Natural killer cell treated with Interleukin-12 subunit alpha and Interleukin-12 subunit beta and Interleukin-15 and Interleukin-18, amount 100 ng/mL, for 72 hours (primary cell): ENCODE results near the gene FAF1. TPM values are rescaled to one million over a fixed set of nuclear protein-coding genes. Genes with fewer than 3 reads are reported as not detected.

Experiments used
- ATAC-seq, 2 donors: fragments of 150-1000 bp; cut with Tn5 transposase in 1 of 2; sonication (Bioruptor Pico), chemical (Tn5 transposase) in 1 of 2; 2 replicates each; pipeline ENCODE4 v1.10.0; 2021
- DNase-seq: peaks from one replicate; pipeline ENCODE4 v3.0.0; 2022; ENCODE audit warnings: low spot score
- H3K27ac Mint-ChIP-seq, 2 donors: 1 replicate in 1 of 2; 2 replicates in 1 of 2; pipeline ENCODE4 v1.8.0; 2022; ENCODE audit warnings: mixed read lengths in 2 of 2, mild to moderate bottlenecking in 1 of 2, moderate library complexity in 1 of 2
- H3K27me3 Mint-ChIP-seq, 2 donors: 1 replicate in 1 of 2; 2 replicates in 1 of 2; pipeline ENCODE4 v1.8.0; 2022; ENCODE audit warnings: mixed read lengths in 2 of 2
- H3K36me3 Mint-ChIP-seq: one replicate; pipeline ENCODE4 v1.8.0; 2022; ENCODE audit warnings: mixed read lengths
- H3K4me1 Mint-ChIP-seq, 2 donors: 1 replicate in 1 of 2; 2 replicates in 1 of 2; pipeline ENCODE4 v1.8.0; 2022; ENCODE audit warnings: low read depth in 2 of 2, mixed read lengths in 2 of 2, mild to moderate bottlenecking in 1 of 2
- H3K4me3 Mint-ChIP-seq: one replicate; pipeline ENCODE4 v1.8.0; 2022; ENCODE audit warnings: mixed read lengths
- H3K9me3 Mint-ChIP-seq: 2 replicates; pipeline ENCODE4 v1.8.0; 2022; ENCODE audit warnings: mixed read lengths
- total RNA-seq, 2 donors: library from RNA; stranded (reverse); gene quantifications; one replicate each; pipeline ENCODE4 v1.2.3, GENCODE V29; 2022

FAF1 gene
- total RNA-seq, 2 donors from 2014 or later = 77.9 to 84.9 TPM

DNA sequence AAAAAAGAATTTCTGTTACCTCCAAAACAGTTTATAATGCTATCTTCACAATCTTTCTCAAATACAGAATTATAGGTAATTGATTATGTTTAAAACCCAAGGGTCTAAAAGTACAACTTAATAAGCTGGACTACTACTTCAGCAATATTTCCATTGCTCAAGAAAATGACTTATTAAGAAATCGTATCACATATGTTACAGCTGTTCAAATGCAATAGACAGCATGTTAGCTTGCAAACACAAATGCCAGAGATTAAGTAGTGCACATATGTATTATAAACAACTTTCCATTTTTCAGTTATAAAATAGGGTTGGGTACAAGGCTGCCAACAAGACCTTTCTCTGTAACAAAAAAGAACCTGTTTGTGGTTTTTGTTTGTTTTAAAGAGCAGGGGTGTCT lies 325.8 kb downstream of the FAF1 start:
- Mint-ChIP-seq H3K36me3 (no peaks in the 10 kb centered on the region), H3K4me3 (no peak overlapping the region), H3K27ac (no peak overlapping the region), H3K9me3 (no peaks in the 10 kb centered on the region), H3K27me3 (no peaks in the 10 kb centered on the region), H3K4me1 (peaks cover 13% of the 10 kb centered on the region in 2 donors)
- no peak for DNase-seq
- ATAC-seq = no peak

DNA sequence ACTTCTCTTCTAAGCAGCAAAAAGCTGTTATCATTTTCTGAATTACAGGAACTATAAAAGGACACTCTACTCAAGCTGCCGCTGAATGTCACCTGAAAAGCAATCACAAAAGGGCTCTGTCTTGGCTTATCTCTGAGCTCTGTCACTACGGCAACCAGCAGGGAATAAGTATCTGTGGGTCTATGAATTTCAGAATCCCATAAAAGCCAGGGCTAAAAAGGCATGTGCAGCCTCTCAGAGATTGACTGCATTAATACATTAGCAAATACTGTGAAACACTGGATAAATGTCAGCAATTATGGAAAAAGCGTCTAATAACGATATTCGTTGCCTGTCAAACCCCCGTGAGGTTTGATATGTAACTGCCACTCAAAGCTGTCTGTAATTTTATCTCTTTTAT lies 326.6 kb downstream of the FAF1 start:
- Mint-ChIP-seq H3K27ac (no peak overlapping the region), H3K4me1 (peaks cover 13% of the 10 kb centered on the region in 2 donors), H3K9me3 (no peaks in the 10 kb centered on the region), H3K36me3 (no peaks in the 10 kb centered on the region), H3K4me3 (no peak overlapping the region), H3K27me3 (no peaks in the 10 kb centered on the region)
- no peak for ATAC-seq
- no peak for DNase-seq

DNA sequence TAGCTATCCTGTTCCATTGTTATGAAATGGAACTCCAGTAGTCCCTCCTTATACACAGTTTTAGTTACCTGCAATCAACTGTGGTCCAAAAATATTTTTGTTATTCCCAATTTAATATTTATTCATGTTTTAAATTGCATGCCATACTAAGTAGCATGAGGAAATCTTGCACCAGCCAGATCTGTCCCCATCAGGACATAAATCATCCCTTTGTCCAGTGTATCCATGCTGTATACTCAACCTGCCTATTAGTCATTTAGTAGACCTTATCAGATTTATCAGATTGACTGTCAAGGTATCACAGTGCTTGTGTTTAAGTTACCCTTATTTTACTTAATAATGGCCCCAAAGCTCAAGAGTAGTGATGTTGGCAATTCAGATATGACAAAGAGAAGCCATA lies 328.9 kb downstream of the FAF1 start:
- no peak for ATAC-seq
- Mint-ChIP-seq H3K4me1 (peaks cover 13% of the 10 kb centered on the region in 2 donors), H3K27me3 (no peaks in the 10 kb centered on the region), H3K9me3 (no peaks in the 10 kb centered on the region), H3K36me3 (no peaks in the 10 kb centered on the region), H3K27ac (no peak overlapping the region), H3K4me3 (no peak overlapping the region)
- no peak for DNase-seq

DNA sequence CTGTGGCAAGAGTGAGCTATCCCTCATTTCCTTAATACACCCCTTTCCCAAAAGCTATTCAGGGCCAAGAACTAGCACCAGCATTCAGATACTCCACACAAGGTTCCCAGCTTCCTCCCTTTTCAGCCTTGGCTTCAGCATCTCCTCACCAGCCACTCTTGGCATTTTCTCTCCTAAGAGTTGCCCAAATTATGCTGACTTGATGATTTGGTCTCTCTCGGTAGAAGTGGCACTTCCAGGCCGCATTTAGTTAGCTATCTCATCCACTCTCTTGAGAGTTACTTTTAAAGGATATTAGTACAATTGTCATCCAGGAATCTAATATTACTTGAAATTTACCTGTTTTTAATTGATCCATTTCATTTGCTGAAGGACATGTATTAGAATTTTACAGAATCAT lies 337.8 kb downstream of the FAF1 start:
- no peaks in the 10 kb centered on the region for H3K4me1 Mint-ChIP-seq
- H3K27ac Mint-ChIP-seq = no peak overlapping the region
- H3K9me3 Mint-ChIP-seq = no peaks in the 10 kb centered on the region
- no peaks in the 10 kb centered on the region for H3K27me3 Mint-ChIP-seq
- DNase-seq (no peak), ATAC-seq (no peak)
- no peak overlapping the region for H3K4me3 Mint-ChIP-seq
- peaks cover 5% of the 10 kb centered on the region for H3K36me3 Mint-ChIP-seq

DNA sequence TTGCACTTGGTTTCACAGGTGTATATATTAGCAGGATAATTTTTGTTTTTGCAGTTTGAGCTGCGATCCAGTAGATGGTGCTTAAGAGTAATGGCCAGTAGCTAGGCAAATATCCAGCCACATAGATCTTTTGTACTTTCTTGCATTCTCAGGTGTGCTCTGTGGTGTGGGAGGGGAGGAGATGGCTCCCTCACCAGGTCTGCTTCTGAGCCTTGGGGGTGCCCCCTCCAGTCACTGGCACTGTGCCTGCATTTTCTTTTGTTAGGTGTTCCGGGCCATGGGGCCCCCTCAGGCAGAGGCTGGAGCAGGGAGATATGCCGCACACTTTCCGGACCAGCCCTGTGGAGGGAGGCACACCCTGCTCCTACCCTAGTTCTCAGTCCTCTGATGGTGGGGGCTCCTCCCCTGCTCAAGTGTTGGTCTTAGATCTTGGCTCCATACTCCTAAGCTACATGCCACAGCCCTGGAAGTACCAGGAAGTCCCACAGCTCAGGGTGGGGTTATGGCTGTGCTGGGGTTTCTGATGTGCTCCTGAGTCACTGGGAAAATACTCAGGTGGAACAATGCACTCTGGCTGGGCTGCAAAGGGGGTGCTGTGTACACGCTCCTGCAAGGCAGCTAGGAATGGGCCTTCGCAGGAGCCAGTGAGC lies 339.3 kb downstream of the FAF1 start:
- Mint-ChIP-seq H3K27me3 (no peaks in the 10 kb centered on the region), H3K4me3 (no peak overlapping the region), H3K36me3 (peaks cover 5% of the 10 kb centered on the region), H3K9me3 (no peaks in the 10 kb centered on the region), H3K27ac (no peak overlapping the region), H3K4me1 (no peaks in the 10 kb centered on the region)
- no peak for DNase-seq
- peak in 1 of 2 donors; percentile 27 for ATAC-seq

DNA sequence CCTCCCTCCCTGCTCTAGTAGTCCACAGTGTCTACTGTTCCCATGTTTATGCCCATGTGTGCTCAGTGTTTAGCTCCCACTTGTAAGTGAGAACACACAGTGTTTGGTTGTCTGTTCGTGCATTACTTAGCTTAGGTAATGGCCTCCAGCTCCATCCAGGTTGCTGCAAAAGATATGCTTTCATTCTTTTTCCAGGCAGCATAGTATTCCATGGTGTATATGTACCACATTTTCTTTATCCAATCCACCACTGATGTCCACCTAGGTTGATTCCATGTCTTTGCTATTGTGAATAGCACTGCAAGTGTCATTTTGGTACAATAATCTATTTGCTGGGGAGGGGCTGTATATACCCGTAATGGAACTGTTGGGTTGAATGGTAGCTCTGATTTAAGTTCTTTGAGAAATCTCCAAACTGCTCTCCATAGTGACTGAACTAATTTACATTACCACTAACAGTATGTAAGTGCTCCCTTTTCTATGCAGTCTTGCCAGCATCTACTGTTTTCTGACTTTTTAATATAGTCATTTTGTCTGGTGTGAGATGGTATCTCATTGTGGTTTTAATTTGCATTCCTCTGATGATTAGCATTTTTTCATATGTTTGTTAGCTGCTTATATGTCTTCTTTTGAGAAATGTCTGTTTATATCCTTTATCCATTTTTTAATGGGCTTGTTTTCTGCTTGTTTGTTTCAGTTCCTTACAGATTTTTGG lies 344.9 kb downstream of the FAF1 start:
- Mint-ChIP-seq H3K27me3 (no peaks in the 10 kb centered on the region), H3K9me3 (no peaks in the 10 kb centered on the region), H3K4me3 (no peak overlapping the region), H3K27ac (no peak overlapping the region), H3K36me3 (peaks cover under 1% of the 10 kb centered on the region), H3K4me1 (peaks cover 6 to 20% of the 10 kb centered on the region in 2 donors)
- ATAC-seq (no peak), DNase-seq (no peak)

DNA sequence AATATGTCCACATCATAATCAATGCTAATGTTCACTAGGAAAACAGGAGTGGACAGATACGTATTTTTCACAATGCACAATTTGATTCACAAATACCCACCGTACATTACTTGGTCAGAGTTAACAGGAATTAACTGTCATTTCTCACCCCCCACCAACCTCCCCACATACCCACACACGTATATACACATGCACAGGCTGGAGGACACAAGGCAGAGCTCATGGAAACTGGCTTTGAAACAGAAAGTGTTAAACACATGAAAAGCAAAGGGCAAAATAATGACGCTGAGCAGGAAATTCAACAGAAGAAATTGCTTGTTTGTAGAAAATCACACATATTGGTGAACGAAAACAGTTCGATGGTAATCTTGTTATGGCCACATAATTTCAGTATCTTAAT lies 348.4 kb downstream of the FAF1 start:
- H3K9me3 Mint-ChIP-seq = no peaks in the 10 kb centered on the region
- no peaks in the 10 kb centered on the region for H3K27me3 Mint-ChIP-seq
- H3K4me3 Mint-ChIP-seq = peak overlapping the region; percentile 10
- ATAC-seq (peak; percentile 62 to 64), DNase-seq (no peak)
- H3K36me3 Mint-ChIP-seq = no peaks in the 10 kb centered on the region
- H3K4me1 Mint-ChIP-seq = peaks cover 6 to 20% of the 10 kb centered on the region in 2 donors
- no peak overlapping the region for H3K27ac Mint-ChIP-seq

DNA sequence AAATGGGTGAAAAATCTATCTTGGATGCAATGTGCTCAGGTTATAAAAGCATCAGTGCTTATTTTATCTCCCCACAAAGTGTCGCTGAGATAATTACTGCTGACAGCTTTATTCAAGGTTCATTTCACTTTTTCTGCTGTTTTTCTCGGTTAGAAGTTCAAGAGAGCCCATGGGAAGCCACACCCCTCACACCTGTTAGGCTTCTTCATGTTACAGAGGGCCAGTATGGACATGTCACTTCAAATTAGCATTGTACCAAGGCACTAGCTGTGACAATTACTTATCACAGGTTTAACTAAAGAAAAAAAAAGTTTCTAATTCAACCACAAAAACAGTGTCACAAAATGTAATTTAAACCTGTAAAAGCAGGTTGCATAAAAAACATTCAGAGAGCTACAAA lies 349.5 kb downstream of the FAF1 start:
- ATAC-seq = no peak

DNA sequence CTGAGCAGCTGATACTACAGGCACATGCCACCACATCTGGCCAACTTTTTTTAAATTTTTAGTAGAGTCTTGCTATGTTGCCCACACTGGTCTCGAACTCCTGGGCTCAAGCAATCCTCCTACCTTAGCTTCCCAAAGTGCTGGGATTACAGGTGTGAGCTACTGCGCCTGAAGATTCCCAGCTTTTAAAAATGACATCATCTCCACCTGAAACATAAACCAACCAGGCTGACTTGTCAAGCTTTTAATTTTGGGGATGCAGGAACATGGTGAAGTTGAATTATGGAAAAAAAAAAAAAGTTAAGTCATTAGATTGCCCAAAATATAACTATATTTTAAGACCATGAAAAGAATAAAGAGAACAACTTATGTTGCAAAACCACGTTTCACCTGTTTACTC lies 350.6 kb downstream of the FAF1 start:
- Mint-ChIP-seq H3K36me3 (no peaks in the 10 kb centered on the region), H3K9me3 (no peaks in the 10 kb centered on the region), H3K27ac (no peak overlapping the region), H3K4me1 (peaks cover 6 to 20% of the 10 kb centered on the region in 2 donors), H3K4me3 (no peak overlapping the region), H3K27me3 (no peaks in the 10 kb centered on the region)
- DNase-seq = no peak
- ATAC-seq = no peak

More for the DNA sequence above, 349.5 kb downstream of the FAF1 start:
- H3K4me3 Mint-ChIP-seq = no peak overlapping the region
- H3K27ac Mint-ChIP-seq = no peak overlapping the region
- DNase-seq = no peak
- no peaks in the 10 kb centered on the region for H3K36me3 Mint-ChIP-seq
- H3K9me3 Mint-ChIP-seq = no peaks in the 10 kb centered on the region
- H3K4me1 Mint-ChIP-seq = peaks cover 6 to 20% of the 10 kb centered on the region in 2 donors
- H3K27me3 Mint-ChIP-seq = no peaks in the 10 kb centered on the region

DNA sequence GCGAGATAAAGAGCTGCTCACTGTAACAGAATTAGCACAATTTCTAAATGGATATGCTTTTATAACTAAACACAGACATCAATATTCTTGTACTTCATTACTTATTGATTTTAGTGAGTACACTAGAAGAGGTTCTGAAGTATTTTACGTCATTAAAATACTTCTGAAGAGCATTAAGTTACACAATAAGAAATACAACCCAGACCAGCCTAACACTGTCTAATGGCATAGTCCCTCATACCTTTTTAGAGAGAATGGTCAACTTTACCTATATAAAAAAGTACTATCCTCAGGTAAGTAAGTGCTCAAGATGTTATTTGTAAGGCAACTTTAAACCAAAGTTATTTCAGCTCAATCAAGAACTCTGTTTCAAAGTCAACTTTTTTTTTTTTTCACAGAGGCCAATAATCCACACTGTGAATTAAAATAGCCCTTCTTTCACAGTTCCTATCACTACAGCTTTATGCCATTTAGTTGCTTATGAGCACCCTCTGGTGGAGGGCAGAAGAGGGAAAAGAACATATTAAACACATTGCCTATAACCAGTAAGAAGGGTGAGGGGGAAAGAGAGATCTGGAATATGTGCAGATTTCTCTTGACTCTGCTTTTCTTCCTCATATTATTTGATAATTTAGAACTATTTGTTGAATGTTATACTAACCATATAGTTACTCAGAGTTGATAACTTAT lies 354.7 kb downstream of the FAF1 start:
- no peak overlapping the region for H3K27ac Mint-ChIP-seq
- H3K4me3 Mint-ChIP-seq = no peak overlapping the region
- H3K27me3 Mint-ChIP-seq = no peaks in the 10 kb centered on the region
- no peak for ATAC-seq
- H3K4me1 Mint-ChIP-seq = peaks cover 5 to 7% of the 10 kb centered on the region in 2 donors
- no peaks in the 10 kb centered on the region for H3K36me3 Mint-ChIP-seq
- H3K9me3 Mint-ChIP-seq = no peaks in the 10 kb centered on the region
- no peak for DNase-seq

DNA sequence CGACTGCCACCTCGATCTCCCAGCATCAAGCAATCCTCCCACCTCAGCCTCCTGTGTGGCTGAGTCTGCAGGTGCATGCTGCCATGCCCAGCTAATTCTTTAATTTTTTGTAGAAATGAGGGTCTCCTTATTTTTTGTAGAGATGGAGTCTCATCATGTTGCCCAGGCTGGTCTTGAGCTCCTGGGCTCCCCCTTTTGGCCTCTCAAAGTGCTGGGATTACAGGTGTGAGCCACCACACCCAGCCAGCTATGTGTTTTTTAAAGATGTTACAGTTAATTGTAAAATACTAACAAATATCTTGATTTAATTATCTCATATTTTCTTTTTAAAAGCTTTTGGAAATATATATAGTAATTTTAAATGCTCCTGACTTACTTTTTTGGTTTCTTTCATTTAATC lies 355.5 kb downstream of the FAF1 start:
- no peaks in the 10 kb centered on the region for H3K9me3 Mint-ChIP-seq
- H3K27ac Mint-ChIP-seq = no peak overlapping the region
- DNase-seq (no peak), ATAC-seq (no peak)
- H3K4me3 Mint-ChIP-seq = no peak overlapping the region
- H3K27me3 Mint-ChIP-seq = no peaks in the 10 kb centered on the region
- H3K36me3 Mint-ChIP-seq = no peaks in the 10 kb centered on the region
- peaks cover 5 to 7% of the 10 kb centered on the region in 2 donors for H3K4me1 Mint-ChIP-seq

DNA sequence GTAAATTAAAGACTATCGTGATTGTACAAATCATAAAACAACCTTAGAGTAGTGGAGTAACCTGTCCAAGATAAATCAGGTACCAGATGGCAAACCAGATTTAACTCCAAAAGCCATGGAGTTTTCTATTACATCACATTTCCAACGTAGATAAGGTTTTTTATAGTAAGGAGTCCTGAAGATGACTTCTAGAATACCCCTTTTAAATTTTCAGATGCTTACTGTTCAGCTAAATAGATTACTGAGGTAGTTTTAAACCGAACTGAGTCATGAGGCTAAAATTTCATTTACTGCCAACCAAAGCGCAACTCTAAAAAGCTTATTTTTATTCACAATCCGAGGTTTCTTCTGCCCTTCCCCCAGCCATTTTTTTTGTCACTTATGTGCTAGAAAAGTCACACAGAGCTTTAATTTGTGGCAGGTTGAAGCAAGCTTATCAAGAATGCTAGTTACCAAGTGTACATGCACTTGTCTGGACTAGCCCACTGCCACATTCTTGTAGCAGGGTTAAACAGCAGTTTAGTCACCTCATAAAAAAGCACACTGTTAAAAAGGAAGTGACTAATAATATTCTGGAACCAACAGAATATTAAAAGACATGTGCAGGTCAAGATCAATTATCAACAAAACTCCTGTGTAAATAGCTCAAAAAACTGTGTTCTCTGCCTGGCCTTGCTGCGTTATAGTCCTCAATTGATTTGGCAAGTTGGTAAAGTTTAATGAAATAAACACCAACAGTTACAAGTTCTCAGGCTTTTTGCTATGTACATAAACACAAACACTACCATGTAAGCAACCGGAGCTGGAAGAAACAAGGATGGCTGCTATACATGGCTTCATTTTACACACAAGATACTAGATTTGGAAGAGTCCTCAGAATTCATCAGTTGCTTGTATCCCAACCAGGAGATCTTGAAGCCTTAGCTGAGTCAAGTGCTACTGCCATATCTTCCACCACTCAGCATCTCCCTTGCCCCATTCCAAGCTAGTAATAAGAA lies 356.5 kb downstream of the FAF1 start:
- Mint-ChIP-seq H3K27ac (no peak overlapping the region), H3K27me3 (no peaks in the 10 kb centered on the region), H3K9me3 (no peaks in the 10 kb centered on the region), H3K36me3 (no peaks in the 10 kb centered on the region), H3K4me1 (peaks cover 5 to 7% of the 10 kb centered on the region in 2 donors), H3K4me3 (no peak overlapping the region)
- DNase-seq (no peak), ATAC-seq (no peak)

DNA sequence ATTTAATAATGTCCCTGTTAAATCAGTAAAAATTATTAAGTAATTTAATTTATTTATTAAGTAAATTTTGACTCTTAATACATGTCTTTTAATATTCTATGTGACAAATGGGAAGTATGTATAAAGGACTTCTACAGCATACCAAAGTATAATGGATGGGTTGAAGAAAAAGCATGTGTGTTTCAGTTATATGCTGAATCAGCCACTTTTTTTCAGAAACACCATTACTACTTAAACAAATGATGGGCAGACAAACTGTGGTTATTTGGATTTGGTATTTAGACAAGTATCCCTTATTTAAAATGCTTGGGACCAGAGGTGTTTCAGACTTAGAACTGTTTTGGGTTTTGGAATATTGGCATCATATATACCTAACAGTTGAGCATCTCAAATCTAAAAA lies 360.5 kb downstream of the FAF1 start:
- no peaks in the 10 kb centered on the region for H3K9me3 Mint-ChIP-seq
- ATAC-seq = no peak

More for the DNA sequence above, 360.5 kb downstream of the FAF1 start:
- Mint-ChIP-seq H3K36me3 (no peaks in the 10 kb centered on the region), H3K4me3 (no peak overlapping the region), H3K27ac (no peak overlapping the region), H3K27me3 (no peaks in the 10 kb centered on the region), H3K4me1 (peaks cover 5 to 7% of the 10 kb centered on the region in 2 donors)
- no peak for DNase-seq
